ENCODE measurements around the gene SYT1. TPM values are rescaled to one million over a fixed set of nuclear protein-coding genes. Genes with fewer than 3 reads are reported as not detected.

SYT1 gene
- total RNA-seq, 1 donor from 2014 or later, result 19.5 TPM

GRCh38 chr12:79357048-79357447, 492.5 kb downstream of the SYT1 start:
- H3K4me1 Mint-ChIP-seq, result no peaks in the 10 kb centered on the region
- H3K36me3 Mint-ChIP-seq (ENCODE audit: low read depth), result peaks cover 5% of the 10 kb centered on the region
- no peak overlapping the region for H3K27ac Mint-ChIP-seq (ENCODE audit: unreplicated experiment)
- TF ChIP-seq, protein P1, sequence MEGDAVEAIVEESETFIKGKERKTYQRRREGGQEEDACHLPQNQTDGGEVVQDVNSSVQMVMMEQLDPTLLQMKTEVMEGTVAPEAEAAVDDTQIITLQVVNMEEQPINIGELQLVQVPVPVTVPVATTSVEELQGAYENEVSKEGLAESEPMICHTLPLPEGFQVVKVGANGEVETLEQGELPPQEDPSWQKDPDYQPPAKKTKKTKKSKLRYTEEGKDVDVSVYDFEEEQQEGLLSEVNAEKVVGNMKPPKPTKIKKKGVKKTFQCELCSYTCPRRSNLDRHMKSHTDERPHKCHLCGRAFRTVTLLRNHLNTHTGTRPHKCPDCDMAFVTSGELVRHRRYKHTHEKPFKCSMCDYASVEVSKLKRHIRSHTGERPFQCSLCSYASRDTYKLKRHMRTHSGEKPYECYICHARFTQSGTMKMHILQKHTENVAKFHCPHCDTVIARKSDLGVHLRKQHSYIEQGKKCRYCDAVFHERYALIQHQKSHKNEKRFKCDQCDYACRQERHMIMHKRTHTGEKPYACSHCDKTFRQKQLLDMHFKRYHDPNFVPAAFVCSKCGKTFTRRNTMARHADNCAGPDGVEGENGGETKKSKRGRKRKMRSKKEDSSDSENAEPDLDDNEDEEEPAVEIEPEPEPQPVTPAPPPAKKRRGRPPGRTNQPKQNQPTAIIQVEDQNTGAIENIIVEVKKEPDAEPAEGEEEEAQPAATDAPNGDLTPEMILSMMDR (conservative IDR thresholded peaks at IDR 0.05), result no peak
- peaks cover 3% of the 10 kb centered on the region for H3K9me3 Mint-ChIP-seq
- no peak for DNase-seq (ENCODE audit: low read depth, low spot score)
- no peak overlapping the region for H3K4me3 Mint-ChIP-seq
- H3K27me3 Mint-ChIP-seq (ENCODE audit: low read depth), result no peaks in the 10 kb centered on the region

DNA sequence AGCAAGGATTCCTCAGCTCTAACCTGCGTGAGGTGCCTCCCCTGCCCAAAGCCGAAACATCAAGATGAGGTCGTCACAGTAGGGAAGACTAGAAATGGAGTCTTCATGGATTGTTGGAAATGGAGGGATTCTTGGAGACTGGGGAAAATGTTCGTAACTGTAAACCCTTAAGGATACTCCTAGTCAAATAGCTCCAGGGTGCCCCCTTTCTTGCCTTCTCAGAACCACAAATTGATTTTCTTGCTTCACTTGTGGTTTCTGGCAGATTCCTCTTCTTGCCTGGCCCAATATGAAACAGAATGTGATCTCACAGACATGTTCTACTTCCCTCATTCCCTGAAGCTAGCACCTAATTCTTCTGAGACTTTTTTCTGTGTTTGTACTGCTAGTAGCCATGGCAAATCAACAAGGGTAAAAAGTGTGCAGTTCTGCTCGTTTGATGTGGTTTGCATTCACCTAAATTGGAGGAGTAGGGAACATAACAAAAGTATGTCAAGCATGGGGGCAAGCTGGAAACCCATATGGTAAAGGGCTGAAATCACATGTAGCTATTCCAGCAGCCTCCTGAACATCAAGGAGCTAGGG, 494.2 kb downstream of the SYT1 start:
- Mint-ChIP-seq H3K36me3 (ENCODE audit: low read depth) (peaks cover 5% of the 10 kb centered on the region), H3K27ac (ENCODE audit: unreplicated experiment) (no peak overlapping the region), H3K4me3 (no peak overlapping the region), H3K9me3 (peaks cover 3% of the 10 kb centered on the region), H3K27me3 (ENCODE audit: low read depth) (no peaks in the 10 kb centered on the region), H3K4me1 (no peaks in the 10 kb centered on the region)
- TF ChIP-seq, protein P1 (conservative IDR thresholded peaks at IDR 0.05), result no peak
- DNase-seq (ENCODE audit: low read depth, low spot score), result no peak

DNA sequence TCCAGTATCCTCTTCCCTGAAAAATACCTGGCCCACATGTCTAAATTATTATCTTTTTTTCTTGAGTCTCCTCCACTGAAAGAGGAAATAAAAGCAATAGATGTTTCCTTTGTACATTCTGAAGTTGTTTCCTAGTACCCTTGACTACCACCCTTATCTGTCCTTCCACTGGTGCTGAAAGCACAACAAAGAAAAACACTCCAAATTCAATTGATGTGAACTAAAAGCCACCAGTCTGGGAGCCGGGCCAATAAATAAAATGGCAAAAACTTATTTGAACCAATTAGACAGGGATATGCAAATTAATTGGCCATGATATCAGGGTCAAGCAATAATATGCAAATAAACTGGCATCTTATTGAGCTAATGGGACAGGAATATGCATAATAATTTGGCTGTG, 495.7 kb downstream of the SYT1 start:
- H3K4me3 Mint-ChIP-seq, result no peak overlapping the region

GRCh38 chr12:79360936-79361335, 496.4 kb downstream of the SYT1 start:
- no peaks in the 10 kb centered on the region for H3K4me1 Mint-ChIP-seq
- H3K36me3 Mint-ChIP-seq (ENCODE audit: low read depth), result peaks cover 2% of the 10 kb centered on the region

More for the DNA sequence above, 495.7 kb downstream of the SYT1 start:
- Mint-ChIP-seq H3K27me3 (ENCODE audit: low read depth) (no peaks in the 10 kb centered on the region), H3K36me3 (ENCODE audit: low read depth) (peaks cover 5% of the 10 kb centered on the region), H3K4me1 (no peaks in the 10 kb centered on the region), H3K9me3 (peaks cover 3% of the 10 kb centered on the region), H3K27ac (ENCODE audit: unreplicated experiment) (no peak overlapping the region)
- no peak for DNase-seq (ENCODE audit: low read depth, low spot score)
- TF ChIP-seq, protein P1 (conservative IDR thresholded peaks at IDR 0.05), result no peak

DNA sequence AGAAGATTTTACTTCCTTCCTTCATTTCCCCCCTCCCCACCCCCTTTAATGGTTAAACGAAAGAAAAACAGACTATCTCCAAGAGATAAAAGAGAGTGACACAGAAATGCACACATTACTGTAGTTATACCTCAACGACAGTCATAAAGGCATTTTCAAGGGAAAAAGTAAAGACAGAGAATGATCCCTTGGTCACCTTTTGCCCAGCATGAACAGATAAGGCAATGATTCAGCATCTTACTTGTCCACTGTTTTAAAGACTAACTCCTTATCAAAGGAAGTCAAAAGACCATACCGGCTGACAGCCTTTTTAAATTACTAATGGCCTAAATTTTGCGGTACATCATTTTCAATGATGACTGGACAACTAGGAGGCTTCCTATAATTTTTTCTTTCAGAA, 499.6 kb downstream of the SYT1 start:
- TF ChIP-seq, protein P1 (conservative IDR thresholded peaks at IDR 0.05), result no peak
- Mint-ChIP-seq H3K4me3 (no peak overlapping the region), H3K27me3 (ENCODE audit: low read depth) (no peaks in the 10 kb centered on the region), H3K27ac (ENCODE audit: unreplicated experiment) (no peak overlapping the region), H3K9me3 (no peaks in the 10 kb centered on the region), H3K4me1 (no peaks in the 10 kb centered on the region), H3K36me3 (ENCODE audit: low read depth) (peaks cover 2% of the 10 kb centered on the region)
- no peak for DNase-seq (ENCODE audit: low read depth, low spot score)

More at GRCh38 chr12:79360936-79361335, 496.4 kb downstream of the SYT1 start:
- H3K9me3 Mint-ChIP-seq, result no peaks in the 10 kb centered on the region
- H3K27me3 Mint-ChIP-seq (ENCODE audit: low read depth), result no peaks in the 10 kb centered on the region
- H3K27ac Mint-ChIP-seq (ENCODE audit: unreplicated experiment), result no peak overlapping the region
- TF ChIP-seq, protein P1 (conservative IDR thresholded peaks at IDR 0.05), result no peak
- no peak overlapping the region for H3K4me3 Mint-ChIP-seq
- no peak for DNase-seq (ENCODE audit: low read depth, low spot score)

Measured in neural crest cell (in vitro differentiated cells).